Lower leg skin (tissue), 4 donors: ENCODE results near the gene PSMF1. TPM values are rescaled to one million over a fixed set of nuclear protein-coding genes. Genes with fewer than 3 reads are reported as not detected.

Source experiments
- DNase-seq, 2 donors: peaks; one replicate each; pipeline ENCODE4 v3.0.0-alpha.2; 2019; ENCODE audit warnings: low spot score in 2 of 2
- H3K4me3 ChIP-seq: fragments of 200-600 bp; sonication (generic); 2 replicates; pipeline ENCODE4 v1.5.1; 2017; ENCODE audit warnings: mild to moderate bottlenecking, low read depth; ENCODE audit not compliant: poor library complexity, severe bottlenecking
- CTCF ChIP-seq, 3 donors: fragments of 450-650 bp; IDR thresholded peaks; one replicate each; pipeline ENCODE4 v1.5.1; 2016; ENCODE audit warnings: antibody characterized with exemption in 3 of 3, mild to moderate bottlenecking in 3 of 3, moderate library complexity in 2 of 3
- POLR2A ChIP-seq, 2 donors: fragments of 450-650 bp; IDR thresholded peaks; one replicate each; pipeline ENCODE4 v1.6.1; 2016 to 2017; ENCODE audit warnings: antibody characterized with exemption in 2 of 2, mild to moderate bottlenecking in 1 of 2, moderate library complexity in 1 of 2
- WGBS, 2 donors: methylation state at CpG; one replicate each; pipeline ENCODE4 v1.1.5; 2018; 5-methylcytosine and 5-hydroxymethylcytosine counted together
- intact Hi-C: fragments of 100-400 bp; cut with DNase I; formaldehyde crosslinking; loops from one replicate; pipeline ENCODE4 v1.15.0; 2023; ENCODE audit warnings: low total_unique reads
- total RNA-seq, 4 donors: library from RNA; depleted of rRNA; stranded (reverse); fragments of >200 nt; gene quantifications; one replicate each; pipeline ENCODE4 v1.1.0, GENCODE V29; 2016

PSMF1 gene
- total RNA-seq, 4 donors from 2014 or later: 82.7 to 270 (median 94.7) TPM

- no peak overlapping the region for H3K4me3 ChIP-seq
- peak in 1 of 2 donors; percentile 34 for DNase-seq
- intact Hi-C loops: no loop called here
- WGBS, 2 donors: 81 to 87% methylated on average over 5 of the region's 5 CpGs
- TF ChIP-seq POLR2A (IDR thresholded peaks at IDR 0.05) (no peak), CTCF (IDR thresholded peaks at IDR 0.05) (no peak)
Measured at GRCh38 chr20:1177680-1178079, 59.3 kb downstream of the PSMF1 start.

GRCh38 chr20:1178103-1178502, 59.7 kb downstream of the PSMF1 start:
- DNase-seq: no peak
- intact Hi-C loops: no loop called here
- no peak overlapping the region for H3K4me3 ChIP-seq
- TF ChIP-seq POLR2A (IDR thresholded peaks at IDR 0.05) (no peak), CTCF (IDR thresholded peaks at IDR 0.05) (no peak)
- 84 to 87% methylated on average over 3 of the region's 3 CpGs for WGBS, 2 donors

GRCh38 chr20:1178623-1179022, 60.2 kb downstream of the PSMF1 start:
- intact Hi-C loops: no loop called here
- WGBS, 2 donors: 91 to 94% methylated on average over 3 of the region's 3 CpGs
- TF ChIP-seq CTCF (IDR thresholded peaks at IDR 0.05) (no peak), POLR2A (IDR thresholded peaks at IDR 0.05) (no peak)
- DNase-seq: no peak
- no peak overlapping the region for H3K4me3 ChIP-seq

GRCh38 chr20:1180949-1181348, 62.5 kb downstream of the PSMF1 start:
- H3K4me3 ChIP-seq: no peak overlapping the region
- 92% methylated on average over 25 to 27 of the region's 27 CpGs for WGBS, 2 donors
- intact Hi-C loops: no loop called here
- TF ChIP-seq POLR2A (IDR thresholded peaks at IDR 0.05): no peak
- no peak for TF ChIP-seq CTCF (IDR thresholded peaks at IDR 0.05)
- no peak for DNase-seq

GRCh38 chr20:1182106-1182505, 63.7 kb downstream of the PSMF1 start:
- no peak for DNase-seq
- H3K4me3 ChIP-seq: no peak overlapping the region
- intact Hi-C loops: no loop called here
- 43 to 50% methylated on average over 4 of the region's 4 CpGs for WGBS, 2 donors
- TF ChIP-seq POLR2A (IDR thresholded peaks at IDR 0.05) (no peak), CTCF (IDR thresholded peaks at IDR 0.05) (no peak)

GRCh38 chr20:1183153-1183552, 64.8 kb downstream of the PSMF1 start:
- 72 to 78% methylated on average over 6 of the region's 6 CpGs for WGBS, 2 donors

More at GRCh38 chr20:1183153-1183552, 64.8 kb downstream of the PSMF1 start:
- TF ChIP-seq CTCF (IDR thresholded peaks at IDR 0.05): no peak
- no peak for TF ChIP-seq POLR2A (IDR thresholded peaks at IDR 0.05)
- DNase-seq: no peak
- intact Hi-C loops: no loop called here
- H3K4me3 ChIP-seq: no peak overlapping the region
